NCI-H1930 (cell line): ENCODE results near the gene BPIFB4.

Experiments
- DNase-seq, 2 experiments: peaks; one replicate each; lab custom pipeline; 2025; lab: John Stamatoyannopoulos, UW

Gene BPIFB4

DNA sequence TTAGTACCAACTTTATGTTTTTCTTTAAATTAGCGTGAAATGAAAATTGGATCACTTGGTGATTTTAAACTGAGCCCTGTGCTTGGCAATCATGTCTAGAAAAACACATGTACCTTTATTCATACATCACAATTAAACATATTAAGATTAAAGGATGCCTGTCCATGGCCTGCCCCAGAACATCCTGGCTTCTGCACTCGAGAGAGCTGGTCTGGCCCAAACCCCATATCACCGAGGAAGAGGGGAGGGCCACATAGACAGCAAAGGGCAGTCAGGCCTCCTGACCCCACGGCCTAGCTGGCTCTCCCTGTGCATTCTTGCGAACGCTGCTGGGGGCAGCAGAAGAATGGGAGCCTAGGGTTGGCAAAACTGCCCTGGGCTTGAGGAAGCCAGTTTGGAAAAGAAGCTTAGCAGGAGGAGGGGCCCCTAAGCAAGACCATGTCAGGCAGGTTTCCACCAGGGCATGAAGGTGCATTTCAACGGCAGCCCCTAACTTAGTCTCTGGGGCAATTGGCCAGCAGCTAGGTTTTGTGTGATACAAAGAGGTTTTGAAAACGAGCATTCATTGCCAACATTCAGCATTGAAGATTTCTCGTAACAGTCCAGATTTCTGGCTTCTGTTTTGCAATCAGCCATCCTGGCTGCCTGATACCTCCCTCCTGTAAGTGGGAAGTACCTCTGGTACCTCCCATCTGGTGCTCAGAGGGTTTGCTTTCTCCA lies 17.2 kb upstream of the BPIFB4 start:
- DNase-seq, result no peak

DNA sequence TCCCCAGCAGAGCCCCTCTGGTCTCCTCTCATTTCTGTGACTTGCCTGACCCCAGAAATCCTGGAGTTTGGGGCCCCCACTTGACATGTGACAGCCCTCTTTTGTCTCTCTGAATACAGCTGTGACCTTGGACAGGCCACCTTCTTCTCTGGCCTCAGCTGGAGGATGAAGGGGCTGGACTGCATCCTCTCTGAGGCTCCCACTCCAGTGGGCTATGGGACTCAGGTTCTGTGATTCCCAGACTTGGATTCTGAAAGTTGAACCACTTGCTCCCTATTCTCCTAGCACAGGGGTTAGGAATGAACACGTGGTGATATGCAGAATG lies 16.7 kb upstream of the BPIFB4 start:
- DNase-seq, result no peak

DNA sequence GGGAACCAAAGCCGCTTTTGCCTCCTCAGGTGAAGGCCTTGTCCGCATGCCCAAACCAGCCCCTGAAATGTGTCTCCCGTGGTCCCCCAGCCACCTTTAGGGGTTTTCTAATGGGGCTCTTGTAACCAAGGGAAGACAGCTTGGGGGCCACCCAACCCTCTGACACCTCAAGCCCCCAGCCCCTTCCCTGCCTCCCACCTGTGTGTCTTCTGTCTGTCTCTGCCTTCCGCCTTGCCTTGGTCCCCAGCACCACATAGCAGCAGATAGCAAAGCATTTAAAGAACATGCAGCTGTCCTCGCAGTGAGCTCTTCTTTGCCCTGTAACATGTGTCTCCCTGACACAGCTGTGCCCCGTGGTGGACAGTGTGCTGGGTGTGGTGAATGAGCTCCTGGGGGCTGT lies 16.2 kb upstream of the BPIFB4 start:
- DNase-seq, result no peak

DNA sequence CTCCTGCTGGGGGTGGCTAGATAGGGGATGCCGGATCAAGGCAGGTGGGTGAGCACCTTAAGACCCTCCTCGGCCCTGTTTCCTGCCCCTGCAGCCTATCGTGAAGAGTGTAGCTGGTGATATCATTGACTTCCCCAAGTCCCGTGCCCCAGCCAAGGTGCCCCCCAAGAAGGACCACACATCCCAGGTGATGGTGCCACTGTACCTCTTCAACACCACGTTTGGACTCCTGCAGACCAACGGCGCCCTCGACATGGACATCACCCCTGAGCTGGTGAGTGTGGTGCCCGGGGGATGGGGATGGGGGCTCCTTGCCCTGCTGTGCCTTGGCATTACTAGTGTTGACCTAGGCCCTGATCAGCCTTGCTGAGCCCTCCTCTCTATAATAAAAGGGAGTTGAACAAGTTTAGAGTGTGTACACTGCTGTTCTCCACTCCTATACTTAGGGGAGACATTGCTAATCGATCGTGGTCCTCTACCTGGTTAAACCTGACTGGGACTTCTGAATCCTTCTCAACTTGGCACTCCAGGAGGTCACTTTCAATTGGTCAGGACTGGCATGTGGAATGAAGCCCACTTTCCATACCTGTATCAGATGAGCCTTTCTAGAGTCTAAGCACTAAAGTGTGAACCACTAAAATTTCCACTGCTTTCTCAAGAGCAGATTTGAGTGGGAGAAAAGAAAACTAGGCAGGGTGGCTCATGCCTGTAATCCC lies 14.7 kb upstream of the BPIFB4 start:
- no peak for DNase-seq

DNA sequence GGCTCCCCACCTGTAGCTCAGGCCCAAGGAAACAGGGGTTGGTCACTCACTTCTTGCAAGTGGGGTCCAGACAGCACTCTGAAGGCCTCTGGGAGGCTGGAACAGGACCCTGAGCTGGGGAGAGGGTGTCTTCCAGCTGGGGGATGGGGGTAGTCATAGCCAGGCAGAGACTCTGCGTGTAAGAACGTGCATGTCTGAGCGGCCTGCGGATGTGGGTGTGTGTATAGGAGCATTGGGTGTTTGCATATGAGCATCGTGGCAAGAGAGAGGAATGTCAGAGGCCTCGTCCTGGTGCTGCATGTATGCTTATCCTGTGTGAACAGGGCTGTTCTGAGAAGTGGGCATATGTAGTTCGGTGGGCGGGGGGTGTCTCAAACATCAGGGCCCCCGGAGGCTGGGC lies 13.7 kb upstream of the BPIFB4 start:
- no peak for DNase-seq

DNA sequence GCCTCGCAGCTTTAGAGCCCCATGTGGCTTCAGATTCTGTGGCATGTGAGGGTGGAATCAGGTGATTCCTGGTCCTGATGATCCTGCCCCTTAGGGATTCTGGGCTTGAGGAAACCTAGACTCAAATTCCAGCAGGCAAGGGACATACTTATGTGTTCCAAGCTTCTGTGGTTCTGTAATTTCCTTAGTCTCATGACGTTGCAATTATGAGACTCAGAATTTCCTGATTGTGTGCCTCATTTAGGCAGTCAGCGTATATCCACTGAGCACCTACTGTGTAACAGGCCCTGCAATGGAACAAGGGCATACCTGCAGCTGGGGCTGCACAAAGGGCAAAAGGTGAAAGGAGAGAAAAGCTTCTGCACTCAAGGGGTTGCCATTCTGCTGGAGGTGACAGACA lies 11.6 kb upstream of the BPIFB4 start:
- no peak for DNase-seq

DNA sequence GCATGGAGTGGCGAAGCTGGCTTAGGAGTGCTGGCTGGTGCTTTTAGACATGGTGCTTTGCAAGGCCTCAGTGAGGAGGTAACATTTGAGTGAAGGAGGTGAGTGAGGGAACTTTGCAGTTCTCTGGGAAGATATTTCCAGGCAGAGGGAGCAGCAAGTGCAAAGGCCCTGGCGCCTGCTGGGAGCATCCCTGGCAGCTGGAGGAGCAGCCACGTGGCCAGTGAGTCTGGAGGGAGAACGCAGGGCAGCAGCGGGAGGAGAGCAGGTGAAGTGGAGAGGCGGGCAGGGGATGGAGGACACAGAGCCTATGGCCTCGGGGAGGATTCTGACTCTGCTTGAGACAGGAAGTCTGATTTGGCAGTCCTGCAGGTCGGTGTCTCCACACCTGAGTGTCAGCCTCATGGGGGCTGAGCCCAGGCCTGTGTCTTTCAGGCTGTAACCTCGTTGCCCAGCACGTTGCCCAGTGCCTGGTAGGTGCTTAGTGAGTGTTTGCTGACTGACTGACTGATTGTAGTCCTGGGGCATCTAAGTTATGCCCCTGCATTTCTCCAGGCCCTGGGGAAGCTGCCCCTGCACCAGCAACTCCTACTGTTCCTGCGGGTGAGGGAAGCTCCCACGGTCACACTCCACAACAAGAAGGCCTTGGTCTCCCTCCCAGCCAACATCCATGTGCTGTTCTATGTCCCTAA lies 11.0 kb upstream of the BPIFB4 start:
- DNase-seq, result no peak

DNA sequence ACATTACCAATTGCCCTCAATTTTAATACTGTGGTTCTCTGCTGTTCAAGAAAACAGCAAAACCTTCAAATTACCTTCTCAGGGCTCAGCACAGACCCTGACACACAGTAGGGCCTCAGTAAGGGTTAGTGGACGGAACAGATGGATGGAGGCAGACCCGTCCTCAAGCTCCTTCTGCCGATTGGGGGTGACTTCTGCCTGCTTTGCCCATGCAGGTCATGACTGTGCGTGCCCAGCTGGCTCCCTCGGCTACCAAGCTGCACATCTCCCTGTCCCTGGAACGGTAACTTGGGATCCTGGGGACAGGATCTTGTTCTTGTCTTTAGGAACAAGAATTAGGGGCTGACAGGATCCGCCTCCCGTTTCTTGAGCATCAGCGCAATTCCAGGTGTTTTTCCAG lies 9.8 kb upstream of the BPIFB4 start:
- DNase-seq, result no peak

DNA sequence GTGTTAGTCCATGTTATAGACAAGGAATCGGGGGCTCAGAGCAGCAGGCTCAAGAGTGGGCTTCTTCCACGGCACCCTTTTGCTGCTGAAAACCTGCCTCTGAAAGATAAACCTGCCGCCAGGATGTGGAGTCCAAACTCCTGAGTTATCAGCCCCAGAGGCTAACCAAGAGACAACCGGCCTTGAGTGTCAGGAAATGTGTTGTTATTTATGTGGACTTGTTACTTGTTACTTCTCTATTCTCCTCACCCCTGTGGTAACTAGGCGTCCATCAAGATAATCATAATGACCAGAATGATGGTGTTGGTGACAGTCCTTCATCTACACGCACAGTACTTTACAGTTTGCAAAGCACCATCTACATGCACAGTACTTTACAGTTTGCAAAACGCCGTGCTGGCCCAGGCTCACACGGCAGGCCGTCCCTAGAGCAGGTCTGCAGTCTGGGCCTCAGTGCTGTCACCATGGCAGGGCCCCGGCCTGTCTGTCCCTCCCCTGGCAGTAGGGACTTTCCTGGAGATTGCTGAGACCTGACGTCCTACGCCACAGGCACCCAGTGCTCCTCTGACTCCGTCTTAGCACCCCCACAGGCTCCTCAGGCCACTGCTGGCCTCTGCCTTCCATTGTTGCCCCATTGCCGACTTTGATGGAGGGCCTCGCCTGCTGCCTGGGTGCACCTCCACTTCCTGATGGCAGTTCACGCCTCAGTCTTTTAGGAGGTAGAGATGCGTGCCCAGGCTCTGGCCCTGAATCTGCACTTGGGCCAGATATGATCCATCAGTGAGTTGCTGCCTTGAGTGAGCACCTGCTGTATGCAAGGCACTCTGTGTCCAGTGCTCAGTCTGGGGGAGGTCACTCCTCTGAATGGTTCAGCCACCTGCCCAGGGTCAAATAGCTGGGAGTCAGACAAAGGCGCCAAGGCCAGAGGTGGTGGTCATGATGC lies 9.1 kb upstream of the BPIFB4 start:
- DNase-seq, result no peak

DNA sequence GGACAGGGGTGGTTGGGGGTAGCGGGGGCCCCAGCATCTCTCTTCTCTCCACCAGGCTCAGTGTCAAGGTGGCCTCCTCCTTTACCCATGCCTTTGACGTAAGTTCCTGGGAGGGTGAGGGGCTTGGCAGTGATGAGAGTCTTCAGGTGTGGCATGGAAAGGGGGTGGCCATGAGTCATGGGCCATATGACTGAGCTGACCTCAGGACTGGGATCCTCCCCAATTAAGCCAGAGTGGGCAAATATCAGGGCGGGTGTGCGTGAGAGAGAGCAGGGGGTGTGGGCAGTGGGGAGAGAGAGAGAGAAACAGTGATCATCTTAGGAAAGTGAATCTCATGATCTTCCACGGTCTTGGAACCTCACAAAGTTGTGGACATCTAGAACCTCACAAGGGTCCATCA lies 8.2 kb upstream of the BPIFB4 start:
- DNase-seq, result no peak

DNA sequence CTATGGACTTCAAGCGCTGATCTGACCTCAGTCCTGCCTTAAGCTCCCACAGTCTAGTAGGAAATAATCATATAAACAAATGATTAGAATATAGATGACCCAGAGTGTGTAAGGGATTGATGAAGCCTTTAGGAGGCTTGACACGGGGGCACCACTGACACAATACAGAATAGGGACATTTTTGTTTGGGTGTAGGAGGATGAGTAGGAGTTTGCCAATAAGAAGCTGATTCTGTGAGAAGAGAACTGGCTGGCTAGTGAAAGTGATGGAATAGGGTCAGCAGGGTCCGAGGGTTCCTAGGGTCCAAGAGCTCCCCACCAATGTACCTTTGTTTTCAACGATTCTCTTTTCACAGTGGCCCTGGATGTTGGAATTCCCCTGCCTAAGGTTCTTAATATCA lies 7.1 kb upstream of the BPIFB4 start:
- no peak for DNase-seq

DNA sequence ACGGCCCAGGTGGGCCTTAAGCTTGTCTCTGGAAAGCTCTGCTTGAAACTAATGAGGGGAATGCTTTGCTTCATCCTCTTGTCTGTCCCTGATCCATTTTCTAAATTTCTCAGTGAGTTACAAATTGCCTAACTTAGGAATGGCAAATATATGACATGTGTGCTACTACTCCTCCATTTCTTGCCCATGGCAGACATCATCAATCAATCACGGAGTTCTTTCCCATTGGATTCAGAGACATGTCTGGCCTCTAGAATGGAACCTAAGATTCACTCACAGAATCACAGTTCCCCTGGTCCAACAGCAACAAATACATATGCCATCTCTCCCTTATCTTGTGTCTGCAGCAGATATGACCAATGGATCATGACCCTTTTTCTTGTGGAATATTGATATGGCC lies 6.6 kb upstream of the BPIFB4 start:
- no peak for DNase-seq

DNA sequence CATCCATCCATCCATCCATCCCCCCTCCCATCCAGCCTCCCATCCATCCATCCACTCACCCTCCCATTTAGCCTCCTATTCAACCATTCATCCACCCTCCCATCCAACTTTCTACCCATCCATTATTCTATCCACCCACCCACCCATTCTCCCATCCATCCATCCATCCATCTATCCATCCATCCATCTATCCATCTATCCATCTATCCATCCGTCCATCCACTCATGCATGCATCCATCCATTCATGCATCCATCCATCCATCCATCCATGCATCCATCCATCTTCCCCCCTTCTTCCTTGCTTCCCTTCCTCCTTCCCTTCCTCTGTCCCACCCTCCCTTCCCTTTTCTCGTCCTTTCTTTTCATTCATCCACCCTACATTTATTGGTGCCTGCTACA lies 4.8 kb upstream of the BPIFB4 start:
- no peak for DNase-seq

DNA sequence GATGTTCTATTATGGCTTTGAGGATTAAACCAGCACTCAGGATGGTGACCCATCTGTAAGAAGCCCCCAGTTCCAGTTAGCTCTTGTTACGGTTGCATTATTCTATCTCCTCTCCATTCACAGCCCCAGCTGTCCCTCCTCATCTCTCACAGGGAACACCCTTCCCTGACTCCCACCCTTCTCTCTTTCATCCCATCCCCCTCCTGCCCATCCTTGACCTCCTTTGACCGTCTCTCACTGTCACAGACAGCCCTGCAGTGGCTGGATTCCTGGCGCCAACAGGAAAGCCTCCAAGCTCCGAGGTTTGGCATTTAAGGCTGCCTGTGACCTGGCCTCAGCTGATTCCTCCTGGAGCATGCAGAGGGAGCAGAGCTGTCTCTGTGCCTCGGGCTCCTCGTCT lies 4.2 kb upstream of the BPIFB4 start:
- no peak for DNase-seq

DNA sequence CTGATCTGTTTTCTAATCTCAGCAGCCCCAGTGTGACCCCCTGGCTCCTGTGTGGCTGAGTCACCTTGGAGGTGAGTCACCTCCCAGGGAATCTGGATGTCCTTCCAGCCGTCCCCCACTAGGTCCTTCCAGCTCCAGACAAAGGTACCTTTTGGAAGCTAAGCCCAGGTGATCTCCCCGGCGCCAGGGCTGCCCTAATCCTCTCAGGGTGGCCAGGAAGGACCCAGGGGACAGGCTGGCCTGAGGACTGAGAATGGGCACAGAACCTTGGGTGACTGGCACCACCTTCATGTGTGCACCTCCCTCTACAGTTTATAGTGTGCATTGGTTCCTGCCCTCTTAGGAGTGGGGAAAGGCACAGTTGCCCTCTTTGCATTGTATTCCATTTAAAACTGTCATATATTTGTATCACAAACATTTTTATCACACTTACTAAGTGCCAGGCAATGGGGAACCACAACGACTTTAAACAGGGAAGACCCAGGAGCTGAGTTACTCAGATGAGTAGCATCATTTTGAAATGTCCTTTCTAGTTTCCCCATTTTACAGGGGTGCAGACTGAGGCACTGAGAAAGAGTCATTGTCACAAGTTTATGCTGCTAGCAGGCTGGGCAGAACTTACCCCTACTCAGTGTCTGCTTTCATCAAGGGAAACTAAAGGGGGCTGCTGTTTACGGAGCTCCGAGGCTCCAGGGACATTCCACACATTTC lies 2.6 kb upstream of the BPIFB4 start:
- DNase-seq, result no peak

DNA sequence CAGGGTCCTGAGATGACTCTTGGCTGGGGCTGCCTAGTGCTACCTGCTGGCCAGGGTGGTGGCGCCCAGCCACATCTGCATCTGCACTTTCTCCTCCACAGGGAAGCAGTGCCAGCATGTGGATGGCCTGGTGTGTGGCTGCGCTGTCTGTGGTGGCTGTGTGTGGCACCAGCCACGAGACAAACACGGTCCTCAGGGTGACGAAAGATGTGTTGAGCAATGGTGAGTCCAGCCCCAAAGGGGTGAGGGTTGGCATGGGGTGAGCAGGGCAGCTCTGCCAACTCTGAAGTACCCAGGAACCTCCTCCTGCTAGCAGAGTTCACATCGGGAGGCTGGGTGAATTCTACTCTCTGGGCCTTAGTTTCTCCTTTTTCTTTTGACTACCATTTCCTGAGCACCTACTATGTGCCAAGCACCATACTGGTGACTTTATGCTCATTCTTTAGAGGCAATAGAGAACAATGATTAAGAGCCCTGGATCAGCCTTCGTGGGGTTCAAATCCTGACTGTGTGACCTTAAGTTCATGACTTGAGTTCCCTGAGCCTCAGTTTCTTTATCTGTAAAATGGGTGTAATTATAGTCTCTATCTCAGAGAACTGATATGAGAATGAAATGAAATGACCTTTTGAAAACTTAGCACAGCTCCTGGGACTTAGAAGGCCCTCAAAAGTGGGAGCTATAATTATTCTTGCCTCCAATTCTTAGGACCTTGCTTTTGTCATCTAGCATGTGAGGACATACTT lies 2.1 kb downstream of the BPIFB4 start:
- DNase-seq, result no peak

DNA sequence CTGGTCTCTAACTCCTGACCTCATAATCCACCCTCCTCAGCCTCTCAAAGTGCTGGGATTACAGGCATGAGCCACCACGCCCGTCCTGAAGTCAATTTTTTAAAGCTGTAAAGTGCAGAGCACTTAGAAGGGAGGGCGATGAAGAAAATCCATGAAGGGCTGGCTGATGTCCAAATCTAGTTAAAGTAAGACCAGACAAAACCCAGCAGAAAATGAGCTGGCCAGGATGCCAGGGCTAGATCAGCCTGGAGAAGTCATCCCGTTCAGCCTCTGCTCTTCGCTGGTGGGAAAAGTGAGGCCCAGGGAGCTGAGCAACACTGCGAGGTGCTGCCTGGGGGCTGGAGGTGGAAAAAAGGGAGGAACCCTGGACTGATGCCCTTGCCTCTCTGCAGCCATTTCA lies 3.1 kb downstream of the BPIFB4 start:
- DNase-seq, result no peak

DNA sequence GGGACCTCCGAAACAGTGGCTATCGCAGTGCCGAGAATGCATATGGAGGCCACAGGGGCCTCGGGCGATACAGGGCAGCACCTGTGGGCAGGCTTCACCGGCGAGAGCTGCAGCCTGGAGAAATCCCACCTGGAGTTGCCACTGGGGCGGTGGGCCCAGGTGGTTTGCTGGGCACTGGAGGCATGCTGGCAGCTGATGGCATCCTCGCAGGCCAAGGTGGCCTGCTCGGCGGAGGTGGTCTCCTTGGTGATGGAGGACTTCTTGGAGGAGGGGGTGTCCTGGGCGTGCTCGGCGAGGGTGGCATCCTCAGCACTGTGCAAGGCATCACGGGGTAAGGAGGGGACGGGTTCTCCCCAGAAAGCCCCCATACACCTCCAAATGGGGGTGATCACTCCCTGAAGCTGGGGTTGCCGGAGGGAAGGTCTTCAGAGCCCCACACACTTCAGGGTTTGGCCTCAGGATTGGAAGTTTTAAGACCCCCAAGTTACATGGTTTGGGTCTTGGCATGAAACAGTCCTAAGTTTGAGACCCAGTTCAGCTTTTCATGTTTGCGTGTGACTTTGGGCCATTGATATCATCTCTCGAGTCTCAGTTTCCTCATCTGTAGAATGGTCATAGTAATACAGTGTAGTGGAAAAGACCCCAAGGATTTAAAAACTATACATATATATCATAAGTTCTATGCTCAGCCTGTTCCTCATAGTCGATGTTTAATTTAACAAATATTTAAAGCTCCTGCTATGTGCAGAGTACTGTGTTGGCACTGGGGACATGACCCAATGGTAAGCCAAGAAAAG lies 4.3 kb downstream of the BPIFB4 start:
- DNase-seq, result no peak

DNA sequence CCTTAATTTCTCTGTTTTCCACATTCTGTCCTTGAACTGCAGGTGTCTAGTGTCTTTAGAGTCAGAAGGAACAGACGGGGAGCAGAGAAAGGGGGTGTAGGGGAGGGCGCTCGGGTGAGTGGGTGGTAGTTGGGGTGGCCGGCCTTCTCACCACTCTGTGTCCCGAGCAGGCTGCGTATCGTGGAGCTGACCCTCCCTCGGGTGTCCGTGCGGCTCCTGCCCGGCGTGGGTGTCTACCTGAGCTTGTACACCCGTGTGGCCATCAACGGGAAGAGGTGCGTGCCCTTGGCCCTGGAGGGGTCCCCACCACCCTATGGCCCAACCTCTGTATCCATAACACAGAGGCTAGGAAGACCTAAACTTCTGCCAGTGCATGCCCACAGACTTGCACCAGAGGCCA lies 5.3 kb downstream of the BPIFB4 start:
- DNase-seq, result no peak

DNA sequence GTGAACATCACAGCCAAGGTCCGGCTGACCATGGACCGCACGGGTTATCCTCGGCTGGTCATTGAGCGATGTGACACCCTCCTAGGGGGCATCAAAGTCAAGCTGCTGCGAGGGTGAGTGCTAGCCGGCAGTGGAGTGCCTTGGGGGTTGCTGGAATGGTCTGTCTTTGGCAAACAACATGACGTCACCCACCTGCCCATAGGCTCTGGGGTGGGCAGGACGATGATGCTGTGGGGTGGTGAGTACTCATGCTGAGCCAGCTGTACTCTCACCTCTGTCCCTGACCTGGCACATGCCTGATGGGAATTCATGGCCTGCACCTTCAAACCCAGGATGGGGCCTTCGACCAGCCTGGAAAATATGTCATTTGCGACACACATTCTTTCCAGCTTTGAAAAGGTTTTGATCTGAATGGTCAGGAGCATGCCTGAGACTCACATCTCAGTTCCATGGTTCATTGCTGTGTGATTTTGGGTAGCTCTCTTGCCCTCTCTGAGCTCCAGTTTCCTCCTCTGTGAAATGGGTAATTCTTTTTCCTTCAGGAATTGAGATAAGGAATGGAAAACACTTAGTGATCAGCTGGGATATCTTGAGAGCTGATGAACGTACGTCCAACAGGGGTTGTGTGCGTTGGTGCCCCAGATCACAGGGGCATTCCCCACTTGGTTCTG lies 6.7 kb downstream of the BPIFB4 start:
- no peak for DNase-seq
